Cardiac fibroblast (primary cell): ENCODE data around the gene MARK3.

Source experiments
- DNase-seq, 2 donors: peaks; one replicate each; pipeline versions ENCODE4 v3.0.0 to v3.0.0-alpha.2; 2010; ENCODE audit warnings: low read depth in 2 of 2
- H3K4me3 ChIP-seq, 2 donors: replicated peaks in 1 of 2; 1 replicate in 1 of 2; 2 replicates in 1 of 2; pipeline ENCODE4 v1.5.1; 2011; ENCODE audit warnings: low read depth in 2 of 2, low read length in 2 of 2, mild to moderate bottlenecking in 2 of 2, moderate library complexity in 1 of 2
- CTCF ChIP-seq: IDR thresholded peaks from one replicate; pipeline ENCODE4 v1.5.1; 2011; ENCODE audit warnings: low read depth, mild to moderate bottlenecking, low read length, inconsistent platforms

Gene MARK3

GRCh38 chr14:103421556-103421955, 36.3 kb downstream of the MARK3 start:
- H3K4me3 ChIP-seq, result no peak overlapping the region
- no peak for TF ChIP-seq CTCF
- no peak for DNase-seq

GRCh38 chr14:103423050-103423461, 37.8 kb downstream of the MARK3 start:
- H3K4me3 ChIP-seq, result no peak overlapping the region
- peak; percentile 10 for TF ChIP-seq CTCF
- DNase-seq, result peak; percentile 77

GRCh38 chr14:103427485-103428443, 42.5 kb downstream of the MARK3 start:
- peak; percentile 79 to 90 for DNase-seq
- H3K4me3 ChIP-seq, result no peak overlapping the region
- TF ChIP-seq CTCF, result no peak

GRCh38 chr14:103428723-103429556, 43.7 kb downstream of the MARK3 start:
- H3K4me3 ChIP-seq, result no peak overlapping the region
- no peak for TF ChIP-seq CTCF
- DNase-seq, result no peak

GRCh38 chr14:103430358-103430757, 45.1 kb downstream of the MARK3 start:
- H3K4me3 ChIP-seq, result no peak overlapping the region
- TF ChIP-seq CTCF, result no peak
- no peak for DNase-seq

GRCh38 chr14:103432627-103433026, 47.4 kb downstream of the MARK3 start:
- no peak overlapping the region for H3K4me3 ChIP-seq
- DNase-seq, result no peak
- no peak for TF ChIP-seq CTCF
